ENCODE data around the gene TANGO2.

Gene TANGO2

DNA sequence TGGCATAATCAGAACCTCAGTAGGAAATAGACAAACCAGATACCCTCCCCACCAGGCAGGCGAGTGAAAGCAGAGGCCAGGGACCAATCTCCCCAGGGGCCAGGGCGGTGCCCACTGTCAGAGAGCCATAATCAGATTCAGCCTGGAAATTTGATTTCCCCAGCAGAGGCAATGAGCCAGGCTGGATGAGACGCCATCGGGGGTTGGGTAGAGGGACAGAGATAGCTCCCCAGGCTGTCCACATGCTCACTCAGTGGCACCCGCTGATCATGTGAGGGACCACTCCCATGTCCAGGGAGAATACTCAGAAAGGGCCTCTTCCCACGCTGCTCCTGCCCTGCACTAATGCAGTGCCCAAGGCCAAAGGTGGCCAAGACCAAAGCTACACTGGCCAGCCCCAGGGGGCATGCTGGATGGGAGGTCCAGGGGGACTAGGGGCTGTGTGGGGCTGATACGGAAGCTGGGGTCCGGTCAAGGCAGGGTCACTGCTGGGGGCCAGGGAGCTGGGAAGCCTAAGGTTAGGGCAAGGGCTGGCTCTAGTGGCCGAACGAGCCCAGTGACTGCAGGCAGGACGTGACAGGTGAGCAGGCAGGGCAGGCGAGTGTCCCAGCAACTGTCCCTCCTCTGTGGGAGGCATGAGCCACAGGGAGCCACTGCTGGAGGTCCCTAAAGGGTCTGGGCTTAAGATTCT lies 24.1 kb upstream of the TANGO2 start:
- DNase-seq: no peak

DNA sequence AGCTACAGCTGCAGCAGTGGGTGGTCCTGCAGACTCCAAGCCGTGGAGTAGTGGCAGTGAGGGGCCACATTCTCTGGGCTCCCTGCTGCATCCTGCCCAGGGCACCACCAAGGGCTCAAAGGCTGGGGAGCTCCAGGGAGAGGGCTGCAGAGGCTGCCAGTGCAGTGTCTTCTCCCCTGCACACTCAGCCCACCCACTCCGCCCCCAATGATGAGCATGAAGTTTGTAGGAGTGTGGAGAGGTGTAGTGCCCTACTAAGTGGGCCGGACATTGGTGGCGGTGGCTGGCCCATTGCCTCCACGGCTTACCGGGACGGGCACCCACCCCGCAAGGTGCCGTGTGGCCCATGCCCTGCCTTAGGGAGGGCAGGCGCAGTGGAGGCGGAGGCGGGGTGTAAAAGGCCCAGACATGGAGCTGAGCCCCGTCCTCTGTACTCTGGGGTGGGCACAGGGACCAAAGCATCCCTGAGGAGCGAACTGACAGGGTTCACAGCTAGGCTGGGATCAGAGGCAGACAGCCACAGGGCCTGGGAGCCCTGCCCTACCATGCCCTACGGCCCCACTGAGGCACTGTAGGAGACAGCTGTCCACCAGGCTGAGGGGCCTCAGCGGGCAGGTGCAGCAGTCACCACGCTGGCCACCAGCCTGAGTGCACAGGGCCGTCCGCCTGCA lies 23.2 kb upstream of the TANGO2 start:
- DNase-seq: no peak

DNA sequence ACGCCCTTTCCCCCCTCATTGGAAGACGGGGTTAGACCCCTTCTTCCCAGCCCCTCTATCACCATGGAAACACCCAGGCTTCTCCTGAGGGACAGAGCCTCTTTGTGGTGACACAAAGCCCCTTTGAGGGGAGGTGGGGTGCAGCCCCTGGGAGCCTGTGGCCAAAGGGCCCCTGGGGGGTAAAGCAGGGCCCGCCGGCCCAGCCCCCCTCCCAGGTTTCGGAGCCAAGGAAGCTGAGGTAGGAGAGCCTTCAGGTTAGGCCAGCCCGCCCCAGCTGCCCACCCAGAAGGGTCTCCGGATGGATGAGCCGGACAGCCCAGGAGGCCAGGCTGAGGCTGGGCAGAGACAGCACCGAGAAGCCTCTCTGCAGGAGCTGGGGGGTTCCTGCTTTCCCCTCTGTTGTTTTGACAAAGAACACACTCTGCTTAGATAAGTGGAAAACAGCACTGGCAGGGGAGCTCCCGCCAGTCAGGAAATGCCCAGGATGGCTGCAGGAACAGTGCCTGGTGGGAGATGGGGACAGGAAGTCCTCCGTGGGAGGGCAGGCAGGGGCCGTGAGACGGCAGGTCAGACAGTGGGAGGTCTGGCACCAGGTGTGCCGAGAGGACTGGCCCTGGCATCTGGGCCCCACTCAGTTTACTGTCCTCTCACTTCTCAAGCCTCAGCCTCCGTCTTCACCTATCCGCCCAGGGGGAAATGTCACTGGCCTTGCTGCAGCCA lies 22.5 kb upstream of the TANGO2 start:
- no peak for DNase-seq

DNA sequence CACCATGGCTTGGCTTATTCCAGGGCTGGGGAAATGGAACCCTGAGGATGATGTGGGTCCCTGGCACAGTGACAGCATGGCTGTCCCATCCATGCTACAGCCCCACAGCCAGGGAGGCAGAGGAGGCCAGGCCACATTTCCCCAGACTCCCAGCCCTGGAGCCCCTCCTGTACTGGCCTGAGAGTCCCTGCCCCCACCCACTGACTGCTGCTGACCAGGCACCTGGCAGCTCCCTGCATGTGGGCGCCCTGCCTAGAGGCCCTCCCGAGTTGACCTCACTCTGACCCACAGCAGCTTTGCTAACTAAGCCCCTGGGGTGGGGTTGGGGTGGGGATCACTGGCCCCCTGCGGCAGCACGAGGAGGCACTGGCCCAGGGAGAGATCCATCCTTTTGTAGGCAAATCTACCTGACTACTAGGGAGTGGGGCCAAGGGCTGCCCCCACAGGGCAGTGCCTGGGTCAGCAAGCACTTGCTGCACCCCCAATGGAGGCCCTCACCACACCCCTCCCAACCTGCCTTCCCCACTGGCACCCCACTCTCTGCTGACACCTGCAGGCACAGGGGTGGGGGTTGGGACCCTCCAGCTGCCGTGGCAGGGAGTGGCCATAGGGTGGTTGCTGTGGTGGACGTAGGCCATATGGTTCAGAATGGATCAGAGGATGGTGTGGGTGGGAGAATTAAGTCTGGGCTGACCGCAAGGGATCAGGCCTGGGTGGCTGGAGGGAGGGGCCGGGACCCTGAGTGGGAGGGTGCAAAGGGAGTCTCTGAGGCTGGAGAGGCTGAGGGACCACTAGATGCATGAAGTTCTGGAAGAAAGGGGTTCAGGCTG lies 21.7 kb upstream of the TANGO2 start:
- no peak for DNase-seq

DNA sequence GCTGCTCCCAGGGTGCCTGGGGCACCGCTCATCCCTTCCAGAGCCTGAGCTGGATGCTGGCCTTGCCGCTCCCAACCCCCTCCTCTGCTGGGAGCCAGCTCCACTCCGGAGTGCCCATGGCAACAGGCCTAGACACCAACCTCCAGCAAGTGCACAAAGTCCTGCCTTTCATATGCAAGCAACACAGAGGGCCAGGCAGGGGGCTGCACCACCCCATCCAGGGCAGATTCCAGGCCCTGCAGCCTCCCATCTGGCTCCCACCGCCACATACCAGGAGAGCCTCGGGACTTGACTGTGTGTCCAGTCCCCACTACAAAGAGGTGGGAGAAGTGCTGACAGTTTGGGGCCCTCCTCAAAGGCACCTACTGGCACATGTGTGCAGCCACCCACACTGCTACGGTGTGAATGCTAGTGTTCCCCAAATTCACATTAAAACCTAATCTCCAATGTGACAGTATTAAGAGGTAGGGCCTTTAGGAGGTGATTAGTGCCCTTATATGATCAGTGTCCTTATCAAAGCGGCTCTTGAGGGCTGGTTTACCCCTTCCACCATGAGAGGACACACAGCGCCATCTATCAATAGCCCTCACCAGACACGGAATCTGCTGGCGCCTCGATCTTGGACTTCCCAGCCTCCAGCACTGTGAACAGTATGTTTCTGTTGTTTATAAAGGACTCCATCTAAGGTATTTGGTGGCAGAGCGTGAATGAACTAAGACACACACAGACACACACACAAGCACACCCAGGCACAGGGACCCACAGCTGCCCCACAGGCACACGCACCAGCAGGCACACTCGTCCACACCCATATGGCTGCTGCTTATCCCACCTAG lies 20.4 kb upstream of the TANGO2 start:
- no peak for DNase-seq

DNA sequence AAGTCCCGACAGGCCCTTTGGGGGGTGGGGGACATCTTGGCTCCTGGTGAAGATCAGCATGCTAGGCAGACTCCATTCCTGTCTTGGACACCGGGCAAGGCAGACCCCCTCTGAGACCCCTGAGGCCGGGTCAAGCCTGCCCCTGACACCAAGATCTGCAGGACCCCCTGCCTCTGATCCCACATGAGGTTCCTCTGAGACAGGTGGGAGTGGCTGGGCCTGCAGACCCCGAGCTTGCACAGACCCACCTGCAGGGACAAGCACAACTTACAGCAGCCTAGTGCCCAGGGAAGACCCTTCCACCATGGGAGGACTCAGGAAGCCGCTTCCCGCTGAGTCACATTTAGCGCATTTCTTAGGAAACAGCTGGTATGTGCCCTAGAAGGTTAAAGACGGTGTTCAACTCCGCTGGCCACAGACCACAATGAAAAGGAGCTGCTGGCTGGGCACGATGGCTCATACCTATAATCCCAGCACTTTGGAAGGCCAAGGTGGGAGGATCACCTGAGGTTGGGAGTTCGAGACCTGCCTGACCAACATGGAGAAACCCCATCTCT lies 19.8 kb upstream of the TANGO2 start:
- no peak for DNase-seq

DNA sequence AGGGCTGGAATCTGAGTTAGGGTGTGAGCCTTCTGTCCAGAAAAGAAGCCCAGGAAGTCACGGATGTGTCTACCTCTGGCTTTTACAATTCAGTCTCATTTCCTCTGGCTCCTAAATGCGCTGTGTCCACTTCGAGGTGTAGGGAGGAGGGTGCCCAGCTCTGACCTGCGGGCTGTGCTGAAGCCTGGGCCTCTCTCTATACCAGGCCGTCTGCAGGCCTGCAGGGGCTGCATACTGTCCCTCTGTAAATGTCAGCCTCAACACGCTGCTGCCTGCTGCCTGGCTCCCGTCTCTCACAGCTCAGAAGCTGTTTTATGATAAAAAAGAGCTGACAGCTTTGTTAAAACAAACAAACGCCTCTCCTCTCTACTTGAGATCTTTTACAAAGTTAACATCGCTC lies 18.8 kb upstream of the TANGO2 start:
- no peak for DNase-seq

DNA sequence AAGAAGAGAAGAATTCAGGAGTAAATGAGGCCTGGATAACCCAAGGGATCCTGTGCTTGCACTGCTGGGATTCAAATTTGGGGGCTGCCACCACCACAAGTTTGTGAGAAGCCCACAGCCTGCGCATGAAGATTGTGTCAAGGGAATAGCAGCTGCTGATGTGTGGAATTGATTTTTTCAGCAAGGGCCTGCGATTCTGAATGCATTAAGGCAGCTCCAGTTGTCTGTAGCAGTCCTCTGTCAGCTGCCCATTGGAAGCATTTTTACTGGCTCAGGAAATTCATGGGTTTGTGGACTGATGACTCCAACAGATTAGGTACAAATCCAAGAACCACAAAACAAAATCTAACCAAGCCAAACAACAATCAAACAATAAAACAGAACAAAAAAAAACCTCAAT lies 18.3 kb upstream of the TANGO2 start:
- DNase-seq: no peak

DNA sequence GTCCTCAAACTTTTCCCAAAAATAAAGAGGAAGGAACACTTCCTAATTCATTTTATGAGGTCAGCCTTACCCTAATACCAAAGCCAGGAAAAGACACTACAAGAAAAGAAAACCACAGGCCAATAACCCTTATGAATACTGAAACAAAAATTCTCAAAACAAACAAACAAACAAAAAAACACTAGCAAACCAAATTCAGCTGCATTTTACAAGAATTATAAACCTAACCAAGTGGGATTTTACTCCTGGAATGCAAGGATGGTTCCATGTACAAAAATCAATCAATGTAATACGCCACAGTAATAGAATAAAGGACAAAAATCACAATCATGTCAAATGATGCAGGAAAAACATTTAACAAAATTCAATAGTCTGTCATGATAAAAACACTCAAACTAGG lies 17.6 kb upstream of the TANGO2 start:
- DNase-seq: no peak

DNA sequence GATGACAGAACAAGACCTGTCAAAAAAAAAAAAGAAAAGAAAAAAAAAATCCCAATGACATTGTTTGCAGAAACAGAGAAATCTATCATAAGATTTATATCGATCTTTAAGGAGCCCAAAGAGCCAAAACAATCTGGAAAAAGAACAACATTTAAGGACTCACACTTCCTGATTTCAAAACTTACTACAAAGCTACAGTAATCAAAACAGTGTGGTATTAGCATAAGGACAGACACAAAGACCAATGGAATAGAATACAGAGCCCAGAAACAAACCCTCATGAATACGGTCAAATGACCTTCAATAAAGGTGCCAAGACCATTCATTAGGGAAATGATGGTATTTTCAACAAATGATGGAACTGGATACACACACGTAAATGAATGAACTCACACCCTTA lies 16.4 kb upstream of the TANGO2 start:
- DNase-seq: no peak

DNA sequence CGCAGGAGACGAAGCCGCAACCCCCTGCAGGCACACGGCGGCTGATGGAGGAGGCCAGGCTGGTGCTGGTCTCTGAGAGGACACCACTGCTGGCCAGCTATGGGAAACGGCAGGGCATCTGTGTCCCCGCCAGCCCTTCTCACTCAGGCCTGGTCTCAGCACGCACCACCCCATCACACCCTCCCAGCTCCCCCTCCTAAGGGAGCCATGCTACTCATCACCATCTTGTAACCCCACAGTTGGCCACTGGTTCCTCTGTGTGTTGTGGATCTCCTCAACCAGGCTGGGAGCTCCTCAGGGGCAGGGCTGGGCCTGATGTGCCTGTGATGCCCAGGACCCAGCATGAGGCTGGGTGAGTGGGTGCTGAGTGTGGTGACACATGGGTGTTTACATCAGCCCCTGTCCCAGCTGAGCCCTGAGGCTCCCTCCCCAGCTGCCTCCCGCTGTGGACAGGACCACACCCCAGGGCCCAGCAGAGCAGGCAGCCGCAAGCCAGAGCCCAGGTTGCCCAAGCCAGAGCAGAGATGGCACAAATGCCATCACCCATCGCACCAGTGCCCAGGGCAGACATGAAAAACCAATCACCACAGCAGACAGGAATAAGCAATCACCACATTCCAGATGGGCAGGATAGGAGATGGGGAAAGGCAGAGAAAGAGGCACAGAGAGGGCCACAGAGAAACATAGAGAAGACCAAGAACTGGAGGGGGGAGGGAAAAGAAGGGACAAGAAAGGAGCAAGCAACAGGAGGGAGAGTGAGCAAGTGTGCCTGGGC lies 12.5 kb upstream of the TANGO2 start:
- DNase-seq: no peak

DNA sequence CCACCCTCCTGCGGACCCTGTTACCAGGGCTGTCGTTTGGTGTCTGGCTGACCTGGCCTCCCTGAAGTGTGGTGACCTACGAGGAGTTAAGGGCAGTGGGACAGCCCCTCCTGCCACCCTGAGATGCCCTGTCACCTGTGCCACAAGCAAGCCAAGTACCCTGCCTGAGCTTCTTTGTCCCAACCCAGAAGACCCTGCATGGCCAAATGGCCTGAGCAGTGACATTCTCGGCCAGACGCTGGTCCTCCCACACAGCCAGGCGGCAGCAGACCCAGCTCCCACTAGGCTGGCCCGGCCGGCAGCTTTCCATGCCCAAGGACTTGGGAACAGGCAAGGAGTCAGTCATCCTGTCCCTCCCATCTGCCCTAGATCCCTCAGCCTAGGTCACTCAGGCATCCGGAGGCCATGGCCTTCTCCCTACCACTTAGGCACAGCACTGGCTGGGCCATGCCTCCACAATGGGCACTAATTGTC lies 11.9 kb upstream of the TANGO2 start:
- no peak for DNase-seq

DNA sequence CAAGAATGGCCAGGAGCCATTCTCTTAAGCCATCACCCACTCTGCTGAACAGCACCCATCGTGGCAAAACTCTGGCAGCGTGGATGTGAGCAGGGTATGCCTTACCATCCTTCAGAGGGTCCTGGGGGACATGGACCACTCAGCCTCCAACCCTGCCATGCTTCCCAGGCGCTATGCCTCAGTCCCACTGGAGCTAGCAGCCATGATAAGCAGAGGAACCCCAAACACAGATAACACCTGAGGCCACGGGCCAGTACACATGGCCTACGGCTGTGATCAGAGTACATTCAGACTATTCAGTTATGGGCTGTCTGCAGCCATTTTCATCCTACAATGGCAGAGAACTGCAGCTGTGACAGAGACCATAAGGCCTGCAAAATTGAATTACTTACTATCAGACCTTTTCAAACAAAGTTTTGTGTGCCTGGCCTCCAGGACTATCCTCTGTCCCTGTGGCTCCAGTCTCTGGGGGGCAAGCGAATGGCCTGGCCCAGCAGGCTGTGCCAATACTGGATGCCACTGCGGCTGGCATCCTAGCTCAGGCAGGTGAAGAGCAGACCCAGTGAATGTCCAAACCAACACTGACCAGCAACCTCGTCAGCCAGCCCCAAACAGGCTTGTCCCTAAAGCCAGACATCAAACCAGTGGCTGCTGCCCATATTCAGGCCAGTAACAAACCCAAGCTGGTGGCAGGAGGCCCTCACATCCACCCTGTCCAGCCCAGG lies 11.2 kb upstream of the TANGO2 start:
- DNase-seq: no peak

DNA sequence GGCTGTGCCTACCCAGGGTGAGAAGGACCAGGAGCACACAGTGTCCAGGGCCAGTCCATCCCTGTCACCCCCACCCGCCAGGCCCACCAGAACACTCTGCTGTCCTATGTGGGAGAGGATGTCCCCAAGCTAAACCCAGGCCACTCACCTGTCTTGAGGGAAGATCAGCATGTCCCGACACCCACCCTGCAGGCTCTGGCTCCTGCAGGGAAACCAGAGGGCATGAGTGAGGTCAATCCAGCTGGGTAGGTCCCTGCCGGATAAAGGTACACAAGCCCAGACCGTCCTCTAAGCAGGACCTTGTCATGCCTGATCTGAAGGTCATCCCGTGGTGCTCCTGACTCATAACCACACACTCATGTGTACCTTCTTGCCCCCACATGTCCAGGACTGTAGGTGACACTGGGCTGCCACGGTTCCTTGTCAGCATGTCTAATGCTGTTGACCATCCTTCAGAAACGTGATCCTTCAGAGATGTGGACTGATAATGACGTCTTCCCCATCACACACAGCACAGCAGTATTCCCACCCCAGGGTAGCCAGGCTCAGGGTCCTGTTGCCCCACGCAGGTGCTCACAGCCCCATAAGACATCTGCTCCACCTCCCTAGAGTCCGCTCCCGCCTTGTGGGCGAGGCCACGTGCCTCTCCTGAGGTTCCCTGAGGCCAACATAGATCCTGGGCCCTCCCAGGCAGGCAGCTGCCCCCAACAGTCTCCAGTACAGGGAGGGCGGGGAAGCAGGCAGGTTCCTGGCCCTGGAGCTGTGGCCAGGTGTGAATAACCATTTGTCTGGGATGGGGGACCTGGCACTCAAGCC lies 10.4 kb upstream of the TANGO2 start:
- DNase-seq: no peak

DNA sequence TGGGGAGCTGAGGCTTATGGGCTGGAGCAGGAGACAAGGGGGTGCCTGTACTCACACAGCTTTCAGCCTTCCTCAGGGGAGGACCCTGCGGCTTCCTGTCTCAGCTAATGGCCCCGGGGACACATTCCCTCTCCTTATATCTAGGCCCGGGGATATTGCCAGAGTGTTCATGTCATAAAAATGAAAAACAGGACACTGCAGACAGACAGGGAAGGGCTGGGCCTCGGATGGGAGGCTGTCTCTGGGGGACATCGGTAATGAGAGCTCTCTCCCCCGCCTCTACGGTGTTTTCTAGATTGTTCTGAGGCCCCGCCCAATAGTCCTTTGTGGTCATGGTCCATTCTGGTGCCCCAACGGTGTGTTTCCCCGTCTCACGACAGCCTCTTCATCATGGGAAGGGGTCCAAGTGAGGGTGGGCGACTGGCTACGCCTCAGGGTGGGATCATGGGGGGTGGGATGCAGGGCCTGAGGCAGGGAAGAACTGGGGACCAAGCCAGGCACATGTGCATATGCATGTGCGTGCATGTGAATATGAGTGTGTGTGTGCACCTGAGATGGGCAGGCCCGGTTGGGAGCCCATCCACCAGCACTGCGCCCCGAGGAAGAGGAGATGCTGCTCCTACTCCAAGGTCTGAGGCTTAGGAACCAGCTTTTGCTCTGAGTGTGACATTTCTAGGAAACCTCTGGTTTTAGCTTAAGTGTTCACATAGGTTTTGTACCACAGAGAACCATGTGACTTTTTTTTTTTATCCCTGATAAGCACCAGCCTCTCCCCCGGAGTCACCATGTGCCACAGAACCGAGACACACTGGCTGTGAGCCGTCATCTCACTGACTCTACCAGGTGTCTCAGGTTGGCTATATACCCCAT lies 9.6 kb upstream of the TANGO2 start:
- DNase-seq: no peak

DNA sequence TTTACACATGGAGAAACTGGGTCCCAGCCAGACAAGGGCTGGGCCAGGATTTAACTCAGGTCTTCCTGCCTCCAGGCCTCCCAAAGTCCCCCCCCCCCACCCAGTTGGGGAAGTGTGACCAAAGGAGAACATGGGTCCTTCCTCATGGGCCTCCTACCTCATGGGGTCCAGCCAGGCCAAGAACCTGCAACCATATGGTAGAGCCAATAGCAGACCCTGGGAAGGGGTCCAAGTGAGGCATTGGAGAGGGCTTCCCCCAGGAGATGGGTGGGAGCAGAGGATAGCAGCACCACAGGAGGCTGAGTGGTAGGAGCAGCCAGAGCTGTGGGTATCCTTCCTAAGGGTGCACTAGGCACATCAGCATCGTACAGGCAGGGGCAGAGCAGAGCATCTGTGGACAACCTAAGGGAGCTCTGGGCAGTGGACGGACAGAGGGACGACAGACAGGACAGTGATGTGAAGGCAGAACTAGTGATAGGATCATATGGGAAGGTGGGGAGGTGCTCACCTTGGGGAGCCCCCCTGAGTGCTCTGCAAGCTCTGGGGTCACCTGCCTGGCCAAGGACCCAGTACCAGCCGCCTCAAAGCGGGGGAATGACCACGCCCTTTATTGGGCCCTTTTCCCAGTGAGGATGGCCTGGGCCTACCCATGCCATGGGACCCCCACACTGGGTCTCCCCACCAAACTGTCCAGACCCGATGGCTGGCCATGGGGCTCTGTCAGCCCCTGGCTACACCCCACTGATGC lies 8.7 kb upstream of the TANGO2 start:
- DNase-seq: no peak

DNA sequence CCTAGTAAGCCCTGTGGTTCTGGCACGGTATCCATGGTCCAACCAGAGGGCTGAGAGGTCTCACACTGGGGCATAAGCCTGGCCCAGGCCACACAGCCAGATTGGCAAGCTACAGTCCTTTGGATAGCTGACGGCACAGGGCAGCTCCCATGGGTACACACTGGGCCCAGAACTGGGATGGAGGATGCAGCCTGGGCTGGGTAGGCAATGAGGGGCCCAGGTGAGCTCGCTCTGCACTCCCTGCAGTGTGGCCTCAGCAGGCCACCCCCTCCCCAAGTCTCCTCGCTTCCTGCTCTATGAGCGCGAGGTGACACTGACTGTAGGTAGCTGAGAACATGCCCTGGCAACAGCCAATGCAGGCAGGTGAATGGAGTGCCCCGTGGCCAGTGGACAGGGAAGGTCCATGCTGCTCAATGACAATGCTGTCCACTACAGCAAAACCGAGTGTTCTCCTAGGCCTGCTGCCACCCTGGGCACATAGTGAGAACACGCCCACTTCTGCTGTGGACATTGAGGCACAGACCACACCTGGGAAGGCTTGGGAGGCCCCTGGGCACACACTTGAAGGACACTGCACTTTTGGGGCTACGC lies 8.1 kb upstream of the TANGO2 start:
- DNase-seq: no peak
